DOHH2 (cell line): ENCODE measurements around the gene RPS6KL1.

ENCODE experiments used
- H3F3A ChIP-seq: fragments of 200-600 bp; sonication (generic), shearing (Covaris generic); 2 replicates; pipeline ENCODE4 v1.6.0; 2016; ENCODE audit warnings: antibody characterized with exemption, mild to moderate bottlenecking; ENCODE audit not compliant: control insufficient read depth, insufficient read depth
- H3K27ac ChIP-seq: fragments of 200-600 bp; sonication (generic); 2 replicates; pipeline ENCODE4 v1.5.1; 2014; ENCODE audit warnings: low read depth, mild to moderate bottlenecking, low read length, moderate library complexity
- H3K27me3 ChIP-seq: fragments of 200-600 bp; sonication (generic); 2 replicates; pipeline ENCODE4 v1.6.1; 2014; ENCODE audit warnings: mild to moderate bottlenecking, low read length, mixed read lengths; ENCODE audit not compliant: control insufficient read depth
- H3K36me3 ChIP-seq: fragments of 200-600 bp; sonication (generic); 2 replicates; pipeline ENCODE4 v1.6.1; 2014; ENCODE audit warnings: mild to moderate bottlenecking, low read length, moderate library complexity, mixed read lengths; ENCODE audit not compliant: control insufficient read depth
- H3K4me1 ChIP-seq: fragments of 200-600 bp; sonication (generic); 2 replicates; pipeline ENCODE4 v1.6.1; 2014; ENCODE audit warnings: mild to moderate bottlenecking, low read length, mixed read lengths; ENCODE audit not compliant: control insufficient read depth
- H3K4me2 ChIP-seq: fragments of 200-600 bp; sonication (generic); 2 replicates; pipeline ENCODE4 v1.6.0; 2014; ENCODE audit warnings: mild to moderate bottlenecking, low read length, moderate library complexity
- H3K4me3 ChIP-seq: fragments of 200-600 bp; sonication (generic); 2 replicates; pipeline ENCODE4 v1.5.1; 2014; ENCODE audit warnings: mild to moderate bottlenecking, low read length, mixed read lengths
- H3K79me2 ChIP-seq: fragments of 200-600 bp; sonication (generic); 2 replicates; pipeline ENCODE4 v1.6.1; 2014; ENCODE audit warnings: mild to moderate bottlenecking, low read length, mixed read lengths; ENCODE audit not compliant: control insufficient read depth
- H3K9me2 ChIP-seq: fragments of 200-600 bp; sonication (generic); replicated peaks from 2 replicates; pipeline ENCODE4 v1.6.1; 2014; ENCODE audit warnings: mild to moderate bottlenecking, low read length, mixed read lengths; ENCODE audit not compliant: control insufficient read depth
- H3K9me3 ChIP-seq: fragments of 200-600 bp; sonication (generic); 2 replicates; pipeline ENCODE4 v1.6.1; 2014; ENCODE audit warnings: antibody characterized with exemption, low read length, mixed read lengths; ENCODE audit not compliant: control insufficient read depth, insufficient read depth
- H4K20me1 ChIP-seq: fragments of 200-600 bp; sonication (generic); 2 replicates; pipeline ENCODE4 v1.6.0; 2014; ENCODE audit warnings: low read depth, mild to moderate bottlenecking, antibody characterized with exemption, low read length, moderate library complexity; ENCODE audit not compliant: control insufficient read depth, insufficient read depth
- EZH2phosphoT487 ChIP-seq: fragments of 200-600 bp; sonication (generic); IDR thresholded peaks from 2 replicates; pipeline ENCODE4 v1.6.1; 2017; ENCODE audit warnings: borderline replicate concordance, mild to moderate bottlenecking, antibody characterized with exemption, low read length, moderate library complexity, mixed read lengths
- TF ChIP-seq, protein P1 (sequence below): fragments of 200-600 bp; sonication (generic); IDR thresholded peaks from one replicate; pipeline ENCODE4 v1.5.1; 2014; ENCODE audit warnings: antibody characterized with exemption, mild to moderate bottlenecking, low read depth, low read length; ENCODE audit not compliant: poor library complexity, severe bottlenecking

RPS6KL1 gene

DNA sequence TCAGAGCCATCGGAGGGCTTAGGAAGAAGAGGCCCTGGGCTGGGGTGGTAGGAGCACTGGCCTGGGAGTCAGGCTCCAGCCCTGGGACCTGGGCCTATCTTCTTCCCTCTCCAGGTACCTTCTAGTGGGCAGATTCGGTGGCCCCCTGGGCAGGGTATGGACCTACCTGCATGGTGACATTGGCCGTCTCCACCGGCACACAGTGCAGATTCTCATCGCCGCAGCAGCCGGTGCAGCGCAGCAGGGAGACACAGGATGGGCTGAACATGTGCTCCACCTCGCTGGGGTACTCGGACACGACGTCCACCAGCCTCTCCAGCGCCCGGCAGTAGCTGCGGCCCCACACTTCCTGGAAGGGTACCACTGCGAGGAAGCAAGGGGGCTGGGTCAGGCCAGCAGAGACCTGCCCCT, 26.1 kb upstream of the RPS6KL1 start:
- no peaks in the 10 kb centered on the region for H4K20me1 ChIP-seq
- H3F3A ChIP-seq, result no peaks in the 10 kb centered on the region
- no peaks in the 10 kb centered on the region for H3K27me3 ChIP-seq
- no peaks in the 10 kb centered on the region for H3K9me2 ChIP-seq
- H3K4me1 ChIP-seq, result peaks cover 13% of the 10 kb centered on the region
- H3K27ac ChIP-seq, result no peak overlapping the region
- no peak overlapping the region for H3K4me3 ChIP-seq
- TF ChIP-seq, protein P1, sequence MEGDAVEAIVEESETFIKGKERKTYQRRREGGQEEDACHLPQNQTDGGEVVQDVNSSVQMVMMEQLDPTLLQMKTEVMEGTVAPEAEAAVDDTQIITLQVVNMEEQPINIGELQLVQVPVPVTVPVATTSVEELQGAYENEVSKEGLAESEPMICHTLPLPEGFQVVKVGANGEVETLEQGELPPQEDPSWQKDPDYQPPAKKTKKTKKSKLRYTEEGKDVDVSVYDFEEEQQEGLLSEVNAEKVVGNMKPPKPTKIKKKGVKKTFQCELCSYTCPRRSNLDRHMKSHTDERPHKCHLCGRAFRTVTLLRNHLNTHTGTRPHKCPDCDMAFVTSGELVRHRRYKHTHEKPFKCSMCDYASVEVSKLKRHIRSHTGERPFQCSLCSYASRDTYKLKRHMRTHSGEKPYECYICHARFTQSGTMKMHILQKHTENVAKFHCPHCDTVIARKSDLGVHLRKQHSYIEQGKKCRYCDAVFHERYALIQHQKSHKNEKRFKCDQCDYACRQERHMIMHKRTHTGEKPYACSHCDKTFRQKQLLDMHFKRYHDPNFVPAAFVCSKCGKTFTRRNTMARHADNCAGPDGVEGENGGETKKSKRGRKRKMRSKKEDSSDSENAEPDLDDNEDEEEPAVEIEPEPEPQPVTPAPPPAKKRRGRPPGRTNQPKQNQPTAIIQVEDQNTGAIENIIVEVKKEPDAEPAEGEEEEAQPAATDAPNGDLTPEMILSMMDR, result no peak
- no peak for TF ChIP-seq EZH2phosphoT487
- H3K36me3 ChIP-seq, result no peaks in the 10 kb centered on the region
- no peaks in the 10 kb centered on the region for H3K79me2 ChIP-seq
- no peak overlapping the region for H3K4me2 ChIP-seq
- H3K9me3 ChIP-seq, result no peaks in the 10 kb centered on the region

DNA sequence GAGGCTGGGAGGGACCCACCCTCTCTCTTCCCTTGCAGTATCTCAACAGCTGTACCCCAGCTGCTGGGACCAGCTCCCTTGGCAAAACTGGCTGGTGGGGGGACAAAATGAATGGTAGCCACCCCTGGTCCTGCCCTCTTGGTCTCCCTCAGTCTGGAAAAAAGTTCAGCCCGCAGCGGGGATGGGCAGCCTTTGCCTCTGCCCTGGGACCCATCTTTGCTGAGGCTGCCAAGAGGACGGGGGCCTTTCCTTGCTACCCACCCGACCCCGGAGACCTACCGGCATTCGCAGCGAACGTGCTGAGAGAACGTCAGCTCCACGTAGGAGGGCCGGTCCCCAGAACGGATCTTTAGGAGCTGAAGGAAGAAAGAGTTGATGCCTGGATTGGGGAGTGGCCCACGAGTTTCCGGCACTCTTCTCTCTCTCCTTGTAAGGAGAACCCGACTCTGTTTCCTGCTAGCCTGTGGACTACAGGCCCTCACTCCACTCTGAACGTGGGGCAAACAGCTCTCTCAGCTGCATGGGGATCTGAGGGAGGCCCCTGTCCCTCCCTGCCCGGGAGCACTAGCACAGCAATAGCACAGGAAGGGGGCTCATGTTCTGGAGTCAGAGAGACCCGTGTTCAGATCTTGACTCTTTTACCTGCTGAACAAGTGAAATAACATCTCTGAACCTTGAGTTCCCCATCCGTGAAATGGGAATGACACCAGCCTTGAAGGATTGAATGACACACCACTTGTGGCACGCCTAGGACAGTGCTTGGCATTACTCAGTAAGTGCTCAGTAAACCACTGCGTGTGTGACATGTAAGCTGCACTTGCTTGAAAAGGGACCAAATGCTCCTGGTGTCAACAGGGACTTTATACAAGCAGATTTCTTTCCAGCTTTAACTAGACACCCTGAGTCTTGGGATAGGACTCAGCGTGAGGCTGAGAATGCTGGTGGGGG, 25.4 kb upstream of the RPS6KL1 start:
- Histone ChIP-seq H3K36me3 (no peaks in the 10 kb centered on the region), H3K9me3 (no peaks in the 10 kb centered on the region), H3K27ac (no peak overlapping the region), H3K4me2 (no peak overlapping the region), H3K4me1 (peaks cover 16% of the 10 kb centered on the region), H3K4me3 (no peak overlapping the region), H3F3A (peaks cover 3% of the 10 kb centered on the region; the same call in 1 of the 2 replicates), H3K27me3 (no peaks in the 10 kb centered on the region), H3K79me2 (no peaks in the 10 kb centered on the region), H4K20me1 (no peaks in the 10 kb centered on the region), H3K9me2 (no peaks in the 10 kb centered on the region)
- TF ChIP-seq EZH2phosphoT487, result no peak
- TF ChIP-seq, protein P1, result no peak

DNA sequence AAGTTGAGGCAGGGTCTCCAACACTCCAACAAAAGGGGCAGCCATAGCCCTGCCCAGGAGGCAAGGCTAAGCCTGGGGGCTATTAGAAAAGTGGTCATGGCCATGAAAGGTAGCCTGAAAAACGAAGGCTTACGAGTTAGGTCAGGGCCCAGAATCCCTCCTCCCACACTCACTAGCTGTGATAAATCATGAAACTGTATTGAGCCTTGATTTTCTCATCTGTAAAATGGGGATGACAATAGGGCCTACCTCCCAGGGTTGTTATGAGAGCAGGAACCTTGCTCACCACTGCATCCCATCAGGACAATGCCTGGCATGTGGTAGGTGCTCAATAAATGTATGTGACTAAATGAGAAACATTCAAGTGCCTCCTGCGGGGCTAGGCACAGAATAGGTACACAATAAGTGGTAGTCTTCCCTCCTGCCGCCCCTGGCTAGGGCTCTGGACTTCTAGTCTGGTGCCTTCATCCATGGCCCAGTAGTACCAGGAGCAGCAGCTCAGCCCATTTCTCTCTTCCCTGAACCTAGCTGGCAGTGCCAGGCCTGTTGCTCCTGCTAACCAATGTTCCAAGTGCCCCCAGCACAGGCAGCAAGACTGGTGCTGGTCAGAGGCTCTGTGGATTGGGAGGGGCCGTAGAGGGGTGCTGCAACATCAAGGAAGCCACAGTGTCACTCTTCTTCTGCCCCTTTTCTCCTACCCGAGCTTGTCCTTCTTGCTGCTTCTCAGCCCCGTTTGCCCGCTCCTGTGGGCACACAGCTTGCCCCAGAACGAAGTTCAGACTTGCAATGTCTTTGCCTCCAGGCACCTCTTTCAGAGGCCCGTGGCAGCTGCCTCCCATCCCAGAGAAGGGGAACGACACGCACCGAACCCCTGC, 24.5 kb upstream of the RPS6KL1 start:
- Histone ChIP-seq H3K9me2 (no peaks in the 10 kb centered on the region), H3F3A (peaks cover 7% of the 10 kb centered on the region; the same call in 1 of the 2 replicates), H3K27me3 (no peaks in the 10 kb centered on the region), H3K36me3 (no peaks in the 10 kb centered on the region), H3K9me3 (no peaks in the 10 kb centered on the region), H3K4me3 (no peak overlapping the region), H3K27ac (no peak overlapping the region), H3K4me1 (peaks cover 25% of the 10 kb centered on the region), H4K20me1 (no peaks in the 10 kb centered on the region), H3K79me2 (no peaks in the 10 kb centered on the region), H3K4me2 (no peak overlapping the region)
- TF ChIP-seq, protein P1, result no peak
- no peak for TF ChIP-seq EZH2phosphoT487
